Measurements from ENCODE around the gene CASP8AP2.
"Not testable (repeated sequence)": the region's sequence is repeated elsewhere in the genome, so short reads cannot be mapped to it uniquely, and the experiment has no call there.

CASP8AP2 gene

GRCh38 chr6:89829472-89830169 lies at the start of gene CASP8AP2:
Gene CASP8AP2, plus strand, starts transcription at chr6:89829880.
- DNase-seq = peak; percentile 99

- DNase-seq = no peak
Observed at GRCh38 chr6:89781070-89782034, 48.3 kb upstream of the CASP8AP2 start.

- no peak for DNase-seq
Observed at GRCh38 chr6:89782222-89782621, 47.5 kb upstream of the CASP8AP2 start.

- DNase-seq = not testable (repeated sequence)
Observed at GRCh38 chr6:89783293-89783692, 46.4 kb upstream of the CASP8AP2 start.

DNA sequence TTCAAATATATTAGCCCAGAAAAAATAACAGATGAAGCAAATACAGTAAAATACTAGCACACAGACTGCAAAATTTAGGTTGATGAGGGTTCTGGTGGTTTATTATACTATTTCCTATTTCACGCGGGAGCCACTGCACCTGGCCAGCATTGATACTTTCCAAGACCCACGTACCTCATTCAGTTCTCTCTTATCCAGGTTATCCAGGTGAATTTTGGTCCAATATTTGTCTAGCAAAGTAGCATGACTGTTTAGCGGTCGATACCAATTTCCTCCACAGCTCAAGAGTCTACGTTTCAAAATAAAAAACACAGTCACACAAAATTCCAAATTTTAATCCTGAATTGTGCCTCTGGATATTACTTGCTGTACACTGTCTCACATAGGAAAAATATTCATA lies 44.8 kb upstream of the CASP8AP2 start:
- no peak for DNase-seq

GRCh38 chr6:89786970-89787369 lies 42.7 kb upstream of the CASP8AP2 start:
- DNase-seq = no peak

- DNase-seq = peak; percentile 4
Observed at GRCh38 chr6:89787660-89788328, 41.9 kb upstream of the CASP8AP2 start.

DNA sequence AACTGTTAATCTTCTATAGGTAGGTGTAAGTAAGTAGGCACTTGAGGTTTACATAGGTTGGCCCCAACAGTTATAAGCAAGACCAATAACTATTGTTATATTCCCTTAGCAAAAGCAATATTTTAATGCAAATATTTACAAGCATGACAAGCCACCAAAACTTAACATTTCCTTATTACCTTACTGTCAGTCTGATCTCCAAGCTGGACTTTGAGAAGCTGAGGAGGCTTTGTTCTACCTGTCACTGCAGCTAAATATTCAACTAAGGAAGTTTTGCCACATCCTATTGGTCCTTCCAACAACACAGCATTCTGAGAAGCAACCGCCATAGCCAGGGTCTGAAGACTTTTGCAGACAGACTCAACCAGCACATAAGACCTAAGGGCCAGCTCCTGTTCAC lies 39.7 kb upstream of the CASP8AP2 start:
- DNase-seq = no peak

DNA sequence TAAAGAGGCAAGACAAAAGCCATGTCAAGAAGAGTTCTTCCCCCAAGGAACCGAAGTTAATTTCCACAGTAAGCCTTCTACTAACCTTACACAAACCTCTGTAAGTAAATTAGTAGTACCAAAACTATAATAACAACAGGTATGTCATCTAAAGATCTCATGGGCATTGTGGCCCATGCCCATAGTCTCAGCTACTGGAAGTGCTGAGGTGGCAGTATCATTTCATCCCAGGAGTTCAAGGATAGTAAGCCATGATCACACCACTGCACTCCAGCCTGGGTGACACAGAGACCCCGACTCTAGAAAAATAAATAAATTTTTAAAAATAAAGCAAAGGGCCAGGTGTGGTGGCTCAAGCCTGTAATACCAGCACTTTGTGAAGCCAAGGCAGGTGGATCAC lies 39.3 kb upstream of the CASP8AP2 start:
- DNase-seq = no peak

DNA sequence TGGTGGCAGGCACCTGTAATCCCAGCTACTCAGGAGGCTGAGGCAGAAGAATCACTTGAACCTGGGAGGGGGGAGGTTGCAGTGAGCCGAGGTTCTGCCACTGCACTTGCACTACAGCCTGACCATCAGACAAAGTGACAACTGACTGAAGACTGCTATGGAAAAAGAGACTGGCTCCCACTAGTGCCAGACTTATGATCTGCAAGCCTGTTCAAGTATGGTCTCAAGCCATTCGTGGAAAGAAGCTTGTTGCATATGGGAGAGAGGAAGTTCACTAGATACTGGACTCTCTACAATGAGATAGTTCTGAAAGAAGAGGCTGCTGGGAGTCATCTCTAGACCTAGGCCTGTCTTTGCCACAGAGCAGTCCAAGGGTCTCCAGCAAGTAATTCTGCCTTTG lies 36.8 kb upstream of the CASP8AP2 start:
- no peak for DNase-seq

- no peak for DNase-seq
Observed at GRCh38 chr6:89793586-89793985, 36.1 kb upstream of the CASP8AP2 start.

- DNase-seq = no peak
Observed at GRCh38 chr6:89794324-89794723, 35.4 kb upstream of the CASP8AP2 start.

- no peak for DNase-seq
Observed at GRCh38 chr6:89797317-89797716, 32.4 kb upstream of the CASP8AP2 start.

- DNase-seq = no peak
Observed at GRCh38 chr6:89799096-89799495, 30.6 kb upstream of the CASP8AP2 start.

DNA sequence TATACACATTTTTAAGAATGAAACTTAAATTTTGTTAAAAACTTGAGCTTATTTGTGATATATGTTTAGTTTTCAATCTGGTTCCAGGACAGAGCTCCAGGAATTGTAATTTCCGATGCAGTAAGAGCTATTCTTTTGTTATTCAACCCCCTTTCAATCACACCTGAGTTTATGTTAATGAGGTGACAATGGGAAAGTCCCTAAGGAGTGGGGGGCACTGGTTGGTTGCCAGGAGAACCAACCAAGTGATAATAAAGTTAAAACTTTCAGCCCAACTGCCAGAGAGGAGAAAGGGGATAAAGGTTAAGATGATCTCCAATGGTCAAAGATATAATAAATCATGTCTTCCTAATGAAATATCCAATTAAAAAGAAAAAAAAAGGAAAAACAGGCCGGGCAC lies 29.9 kb upstream of the CASP8AP2 start:
- no peak for DNase-seq

- no peak for DNase-seq
Observed at GRCh38 chr6:89803271-89803670, 26.4 kb upstream of the CASP8AP2 start.

GRCh38 chr6:89805814-89806371 lies 23.8 kb upstream of the CASP8AP2 start:
- DNase-seq = no peak

DNA sequence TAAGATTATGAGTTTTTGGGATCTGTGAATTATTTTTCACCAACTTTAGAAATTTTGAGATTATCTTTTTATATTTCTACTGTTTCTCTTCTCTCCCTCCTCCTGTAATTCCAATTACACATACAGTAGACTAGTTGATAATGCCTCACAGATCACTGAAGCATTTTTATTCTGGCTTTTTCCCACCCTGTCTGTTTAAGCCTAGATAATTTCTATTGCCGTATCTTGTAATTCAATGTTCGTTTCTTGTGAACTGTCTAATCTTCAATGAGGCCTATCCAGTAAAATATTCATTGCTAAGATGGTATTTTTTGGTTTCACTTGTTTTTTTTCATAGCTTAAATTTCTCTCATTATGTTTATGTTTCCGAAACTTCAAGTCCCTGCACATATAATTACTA lies 22.1 kb upstream of the CASP8AP2 start:
- no peak for DNase-seq

GRCh38 chr6:89813422-89813821 lies 16.3 kb upstream of the CASP8AP2 start:
- DNase-seq = not testable (repeated sequence)

- no peak for DNase-seq
Observed at GRCh38 chr6:89817481-89817880, 12.2 kb upstream of the CASP8AP2 start.

GRCh38 chr6:89818977-89819335 lies 10.7 kb upstream of the CASP8AP2 start:
- DNase-seq = peak; percentile 17

- peak; percentile 90 for DNase-seq
Observed at GRCh38 chr6:89819336-89820130, 10.1 kb upstream of the CASP8AP2 start, which contains the start of gene MDN1. Gene MDN1, minus strand, starts transcription at chr6:89819794. Its CDS starts 187 bp downstream, at chr6:89819607.

Data from DMS79 (cell line).